KMS-11 (cell line): ENCODE measurements around the gene PGM2L1.
"Not testable (repeated sequence)": the region's sequence is repeated elsewhere in the genome, so short reads cannot be mapped to it uniquely, and the experiment has no call there.

ENCODE experiments used
- H2AFZ ChIP-seq: fragments of 200-600 bp; sonication (generic); 2 replicates; pipeline ENCODE4 v1.6.1; 2016; ENCODE audit warnings: antibody characterized with exemption, mixed run types, low read depth
- H3K27ac ChIP-seq: fragments of 200-600 bp; sonication (generic); 2 replicates; pipeline ENCODE4 v1.6.1; 2016; ENCODE audit warnings: mild to moderate bottlenecking, mixed run types
- H3K27me3 ChIP-seq: fragments of 200-600 bp; sonication (generic); 2 replicates; pipeline ENCODE4 v1.6.1; 2017; ENCODE audit warnings: mild to moderate bottlenecking, low read depth, mixed run types, moderate library complexity; ENCODE audit not compliant: insufficient read depth
- H3K36me3 ChIP-seq: fragments of 200-600 bp; sonication (generic); 2 replicates; pipeline ENCODE4 v1.6.1; 2017; ENCODE audit warnings: mild to moderate bottlenecking, mixed run types; ENCODE audit not compliant: insufficient read depth
- H3K4me1 ChIP-seq: fragments of 200-600 bp; sonication (generic); 2 replicates; pipeline ENCODE4 v1.6.1; 2016; ENCODE audit warnings: mild to moderate bottlenecking, low read depth, mixed run types; ENCODE audit not compliant: poor library complexity, severe bottlenecking
- H3K4me2 ChIP-seq: fragments of 200-600 bp; sonication (generic); 2 replicates; pipeline ENCODE4 v1.7.0; 2016; ENCODE audit warnings: mild to moderate bottlenecking, mixed run types
- H3K4me3 ChIP-seq: fragments of 200-600 bp; sonication (generic); IDR thresholded peaks from 2 replicates; pipeline ENCODE4 v1.6.1; 2017; ENCODE audit warnings: low read depth, low read length, mixed read lengths; ENCODE audit not compliant: insufficient read depth
- H3K79me2 ChIP-seq: fragments of 200-600 bp; sonication (generic); 2 replicates; pipeline ENCODE4 v1.6.1; 2016; ENCODE audit warnings: low read depth, mixed run types; ENCODE audit not compliant: insufficient read depth
- H3K9ac ChIP-seq: fragments of 200-600 bp; sonication (generic); 2 replicates; pipeline ENCODE4 v1.6.1; 2016; ENCODE audit warnings: mild to moderate bottlenecking, mixed run types
- H4K20me1 ChIP-seq: fragments of 200-600 bp; sonication (generic); 2 replicates; pipeline ENCODE4 v1.6.1; 2016; ENCODE audit warnings: mild to moderate bottlenecking, mixed run types; ENCODE audit not compliant: insufficient read depth
- CTCF ChIP-seq: fragments of 200-600 bp; sonication (generic); conservative IDR thresholded peaks from 2 replicates; pipeline ENCODE4 v1.6.1; 2017; ENCODE audit warnings: low read depth, mild to moderate bottlenecking, antibody characterized with exemption, low read length, moderate library complexity, mixed read lengths

The PGM2L1 gene

GRCh38 chr11:74338963-74339362 lies 59.3 kb downstream of the PGM2L1 start:
- no peaks in the 10 kb centered on the region for H4K20me1 ChIP-seq
- H3K4me2 ChIP-seq, result no peak overlapping the region
- H3K27me3 ChIP-seq, result no peaks in the 10 kb centered on the region
- H3K9ac ChIP-seq, result no peak overlapping the region
- peaks cover 12% of the 10 kb centered on the region for H3K4me1 ChIP-seq
- no peak overlapping the region for H3K4me3 ChIP-seq
- no peaks in the 10 kb centered on the region for H3K79me2 ChIP-seq
- no peak for TF ChIP-seq CTCF
- H3K27ac ChIP-seq, result no peak overlapping the region
- H3K36me3 ChIP-seq, result no peaks in the 10 kb centered on the region
- H2AFZ ChIP-seq, result no peak overlapping the region

GRCh38 chr11:74333193-74333592 lies 65.0 kb downstream of the PGM2L1 start:
- H3K27ac ChIP-seq, result no peak overlapping the region
- H4K20me1 ChIP-seq, result no peaks in the 10 kb centered on the region
- no peak overlapping the region for H3K9ac ChIP-seq
- no peaks in the 10 kb centered on the region for H3K36me3 ChIP-seq
- no peaks in the 10 kb centered on the region for H3K79me2 ChIP-seq
- H3K4me3 ChIP-seq, result no peak overlapping the region
- H2AFZ ChIP-seq, result no peak overlapping the region
- H3K27me3 ChIP-seq, result no peaks in the 10 kb centered on the region
- H3K4me2 ChIP-seq, result no peak overlapping the region
- no peaks in the 10 kb centered on the region for H3K4me1 ChIP-seq
- no peak for TF ChIP-seq CTCF

- no peak overlapping the region for H3K4me3 ChIP-seq
- H3K4me2 ChIP-seq, result no peak overlapping the region
- H3K79me2 ChIP-seq, result no peaks in the 10 kb centered on the region
- H3K36me3 ChIP-seq, result no peaks in the 10 kb centered on the region
- no peak overlapping the region for H3K27ac ChIP-seq
- no peak for TF ChIP-seq CTCF
- no peak overlapping the region for H2AFZ ChIP-seq
- no peaks in the 10 kb centered on the region for H4K20me1 ChIP-seq
- no peaks in the 10 kb centered on the region for H3K4me1 ChIP-seq
- no peaks in the 10 kb centered on the region for H3K27me3 ChIP-seq
- no peak overlapping the region for H3K9ac ChIP-seq
Measured at GRCh38 chr11:74332291-74332690, 65.9 kb downstream of the PGM2L1 start.

GRCh38 chr11:74331000-74331399 lies 67.2 kb downstream of the PGM2L1 start:
- H3K27me3 ChIP-seq, H3K79me2 ChIP-seq, H2AFZ ChIP-seq, H3K9ac ChIP-seq, H3K36me3 ChIP-seq, H3K4me1 ChIP-seq, H4K20me1 ChIP-seq, H3K4me3 ChIP-seq, H3K27ac ChIP-seq, H3K4me2 ChIP-seq: not testable (repeated sequence)

- no peaks in the 10 kb centered on the region for H3K36me3 ChIP-seq
- no peaks in the 10 kb centered on the region for H4K20me1 ChIP-seq
- no peaks in the 10 kb centered on the region for H3K79me2 ChIP-seq
- H3K4me2 ChIP-seq, result no peak overlapping the region
- H3K4me1 ChIP-seq, result no peaks in the 10 kb centered on the region
- no peaks in the 10 kb centered on the region for H3K27me3 ChIP-seq
- H2AFZ ChIP-seq, result no peak overlapping the region
- no peak overlapping the region for H3K4me3 ChIP-seq
- H3K27ac ChIP-seq, result no peak overlapping the region
- no peak for TF ChIP-seq CTCF
- H3K9ac ChIP-seq, result no peak overlapping the region
Measured at GRCh38 chr11:74330075-74330858, 68.0 kb downstream of the PGM2L1 start.
